Stimulated activated CD4-positive, alpha-beta T cell treated with anti-CD3 and anti-CD28 coated beads, Interleukin-2, amount 100 ng/mL, for 4 hours (primary cell): Measurements from ENCODE around the gene PDZD4.

ENCODE experiments used
- DNase-seq: peaks from one replicate; pipeline ENCODE4 v3.0.0-alpha.2; 2020; ENCODE audit warnings: low read depth

Gene PDZD4

GRCh38 chrX:153867139-153867538, 36.8 kb upstream of the PDZD4 start:
- no peak for DNase-seq

- DNase-seq = no peak
Measured at GRCh38 chrX:153866302-153867019, 36.1 kb upstream of the PDZD4 start.

GRCh38 chrX:153865685-153866084, 35.3 kb upstream of the PDZD4 start:
- DNase-seq = no peak

GRCh38 chrX:153865321-153865580, 34.9 kb upstream of the PDZD4 start:
- no peak for DNase-seq

- DNase-seq = no peak
Measured at GRCh38 chrX:153864561-153865320, 34.4 kb upstream of the PDZD4 start.

- DNase-seq = no peak
Measured at GRCh38 chrX:153864101-153864500, 33.8 kb upstream of the PDZD4 start.

GRCh38 chrX:153863251-153863991, 33.1 kb upstream of the PDZD4 start:
- DNase-seq = no peak

GRCh38 chrX:153862369-153863250, 32.3 kb upstream of the PDZD4 start:
- no peak for DNase-seq

GRCh38 chrX:153861733-153862310, 31.5 kb upstream of the PDZD4 start:
- DNase-seq = no peak

- no peak for DNase-seq
Measured at GRCh38 chrX:153861151-153861550, 30.8 kb upstream of the PDZD4 start.

GRCh38 chrX:153857348-153857903, 27.1 kb upstream of the PDZD4 start:
- no peak for DNase-seq

- DNase-seq = no peak
Measured at GRCh38 chrX:153854702-153855101, 24.4 kb upstream of the PDZD4 start.

- no peak for DNase-seq
Measured at GRCh38 chrX:153853902-153854267, 23.5 kb upstream of the PDZD4 start.

- DNase-seq = no peak
Measured at GRCh38 chrX:153853180-153853901, 23.0 kb upstream of the PDZD4 start.

GRCh38 chrX:153851981-153852380, 21.6 kb upstream of the PDZD4 start:
- DNase-seq = no peak

GRCh38 chrX:153848325-153848724, 18.0 kb upstream of the PDZD4 start:
- DNase-seq = no peak

GRCh38 chrX:153845842-153846241, 15.5 kb upstream of the PDZD4 start:
- no peak for DNase-seq

GRCh38 chrX:153845195-153845594, 14.9 kb upstream of the PDZD4 start:
- no peak for DNase-seq

GRCh38 chrX:153844509-153845082, 14.3 kb upstream of the PDZD4 start:
- no peak for DNase-seq

GRCh38 chrX:153836921-153837320, 6.6 kb upstream of the PDZD4 start:
- no peak for DNase-seq

- no peak for DNase-seq
Measured at GRCh38 chrX:153832728-153833127, 2.4 kb upstream of the PDZD4 start.
